HG03442 (cell line): ENCODE measurements around the gene SYCE1.
"Not testable (repeated sequence)": the region's sequence is repeated elsewhere in the genome, so short reads cannot be mapped to it uniquely, and the experiment has no call there.

Source experiments
- ATAC-seq: cut with Tn5 transposase; IDR thresholded peaks from one replicate; pipeline ENCODE4 v1.9.1; 2021; ENCODE audit warnings: mild to moderate bottlenecking, moderate library complexity; ENCODE audit not compliant: unreplicated experiment

The SYCE1 gene

GRCh38 chr10:133565441-133566294, at the start of gene SYCE1:
TSS of gene SYCE1 (minus strand) at chr10:133565583. CDS start at chr10:133565529, 54 bp downstream.
- ATAC-seq: no peak

- no peak for ATAC-seq
These were observed 49.6 kb upstream of the SYCE1 start for GRCh38 chr10:133614830-133615580.

GRCh38 chr10:133613699-133614098, 48.3 kb upstream of the SYCE1 start:
- no peak for ATAC-seq

GRCh38 chr10:133611079-133611478, 45.7 kb upstream of the SYCE1 start:
- ATAC-seq: no peak

DNA sequence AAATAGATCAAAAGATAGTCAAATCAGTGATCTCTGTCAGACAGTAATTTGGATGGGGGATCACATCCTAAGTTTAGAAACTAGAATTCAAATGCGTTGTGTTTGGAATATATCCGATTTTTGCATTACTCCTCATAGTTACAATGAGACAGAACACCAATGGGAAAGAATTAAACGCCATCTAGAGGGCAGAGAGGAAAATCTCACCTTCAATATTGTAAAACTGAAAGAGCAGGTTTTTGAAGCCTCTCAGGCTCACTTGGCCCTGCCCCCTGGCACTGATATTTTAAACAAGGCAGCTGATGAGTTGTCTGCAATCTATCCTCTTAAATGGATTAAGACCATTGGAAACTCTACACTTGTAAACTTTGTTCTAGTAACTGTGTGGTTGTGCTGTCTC, 43.5 kb upstream of the SYCE1 start:
- ATAC-seq: no peak

DNA sequence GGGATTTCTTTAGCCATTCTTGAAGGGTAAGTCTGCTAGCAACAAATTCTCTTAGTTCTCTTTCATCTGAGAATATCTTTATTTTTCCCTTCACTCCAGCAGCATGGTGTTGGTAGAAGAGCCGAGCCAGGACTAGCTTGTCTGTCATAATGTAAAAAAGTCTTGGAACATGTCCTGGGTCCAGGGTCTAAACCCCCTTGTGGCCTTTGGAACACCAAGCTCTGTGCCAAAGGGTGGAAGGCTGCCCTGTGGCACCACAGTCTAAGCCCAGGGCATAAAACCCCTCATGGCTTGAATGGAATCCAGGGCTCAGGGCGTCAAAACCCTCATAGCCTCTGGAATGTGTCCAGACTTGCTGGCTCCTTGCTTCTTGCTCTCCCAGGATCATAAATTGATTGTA, 38.1 kb upstream of the SYCE1 start:
- ATAC-seq: not testable (repeated sequence)

GRCh38 chr10:133600657-133601056, 35.3 kb upstream of the SYCE1 start:
- no peak for ATAC-seq

DNA sequence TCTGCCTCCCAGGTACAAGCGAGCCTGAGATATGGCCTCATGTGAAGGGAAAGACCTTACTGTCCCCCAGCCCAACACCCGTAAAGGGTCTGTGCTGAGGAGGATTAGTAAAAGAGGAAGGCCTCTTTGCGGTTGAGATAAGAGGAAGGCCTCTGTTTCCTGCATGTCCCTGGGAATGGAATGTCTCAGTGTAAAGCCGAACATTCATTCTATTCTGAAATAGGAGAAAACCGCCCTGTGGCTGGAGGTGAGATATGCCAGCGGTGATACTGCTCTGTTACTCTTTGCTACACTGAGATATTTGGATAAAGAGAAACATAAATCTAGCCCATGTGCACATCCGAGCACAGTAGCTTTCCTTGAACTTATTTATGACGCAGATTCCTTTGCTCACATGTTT, 34.5 kb upstream of the SYCE1 start:
- ATAC-seq: not testable (repeated sequence)

- no peak for ATAC-seq
These were observed 27.3 kb upstream of the SYCE1 start for GRCh38 chr10:133592716-133593115.

GRCh38 chr10:133590970-133591359, 25.6 kb upstream of the SYCE1 start:
- ATAC-seq: no peak

DNA sequence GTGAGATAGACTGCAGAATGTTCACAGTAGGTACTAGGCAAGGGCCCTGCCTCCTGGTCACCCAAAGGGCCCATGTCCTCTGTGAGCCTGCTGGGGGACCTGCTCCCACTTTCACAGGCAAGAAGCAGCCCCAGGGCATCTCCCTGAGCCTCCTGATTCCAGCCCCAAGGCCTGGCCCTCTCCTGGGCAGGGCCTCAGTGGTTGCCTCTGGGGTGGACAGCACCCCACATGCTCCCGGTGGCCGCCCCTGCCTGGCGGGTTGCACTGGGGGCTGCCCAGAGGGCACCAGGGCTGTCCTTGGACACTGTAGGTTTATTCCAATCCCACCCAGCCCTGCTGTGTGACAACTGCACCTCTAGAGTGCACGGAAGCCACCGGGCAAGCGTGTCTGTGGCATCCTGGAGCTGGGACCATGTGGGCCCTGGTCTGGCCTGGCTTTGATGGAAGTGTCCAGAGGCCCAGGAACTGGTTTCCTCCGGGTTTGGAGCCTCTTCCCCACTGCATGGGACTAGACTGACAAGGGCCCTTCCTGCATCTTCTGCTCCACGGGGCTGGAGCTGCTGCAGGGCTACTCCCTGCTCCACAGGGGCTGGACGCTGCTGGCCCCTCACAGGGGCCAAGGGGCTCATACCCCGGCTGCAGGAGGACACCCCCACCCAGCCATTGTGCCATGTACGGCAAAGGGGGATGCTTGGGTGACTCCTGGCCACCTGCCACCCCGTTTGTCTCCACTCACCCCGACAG, 25.0 kb upstream of the SYCE1 start:
- no peak for ATAC-seq

GRCh38 chr10:133577037-133577436, 11.7 kb upstream of the SYCE1 start:
- ATAC-seq: not testable (repeated sequence)

DNA sequence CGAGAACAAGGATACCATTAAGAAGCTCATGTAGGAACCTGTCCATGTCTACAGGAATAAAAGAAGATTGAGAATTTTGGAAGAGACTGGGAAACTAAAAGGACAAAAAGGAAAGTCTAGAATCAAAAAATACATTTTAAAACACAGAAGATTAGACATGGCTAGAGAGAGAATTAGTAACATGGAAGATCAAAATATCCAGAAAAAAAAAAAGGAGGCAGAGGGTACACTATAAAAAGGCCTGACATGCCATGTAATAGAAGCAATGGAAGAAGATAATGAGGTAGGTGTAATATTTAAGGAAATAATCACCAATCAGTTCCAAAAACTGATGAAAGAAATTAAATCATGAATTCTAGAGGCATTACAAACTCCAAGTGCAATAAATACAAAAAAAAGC, 8.1 kb upstream of the SYCE1 start:
- not testable (repeated sequence) for ATAC-seq

DNA sequence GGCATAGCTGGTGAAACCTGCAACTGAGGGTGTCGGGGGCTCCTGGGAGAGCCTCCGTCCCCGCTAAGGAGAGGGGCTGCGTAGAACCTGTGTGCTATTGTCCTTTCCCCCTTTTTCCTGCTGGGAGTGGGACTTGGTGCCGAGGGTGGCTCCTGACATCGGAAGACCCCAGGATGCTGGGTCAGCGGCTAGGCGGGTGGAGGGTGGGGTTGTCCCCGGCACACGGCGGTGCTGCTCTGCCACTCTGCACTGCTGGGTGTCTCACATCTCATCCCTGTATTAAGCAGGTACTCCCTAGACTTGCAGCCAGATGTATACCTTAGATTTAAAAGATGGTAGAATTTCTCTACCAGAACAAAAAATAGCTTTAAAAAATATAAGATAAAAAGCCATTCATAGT, 6.7 kb upstream of the SYCE1 start:
- ATAC-seq: not testable (repeated sequence)

- ATAC-seq: not testable (repeated sequence)
These were observed 4.4 kb upstream of the SYCE1 start for GRCh38 chr10:133569801-133570200.

GRCh38 chr10:133568831-133569527, 3.6 kb upstream of the SYCE1 start:
- not testable (repeated sequence) for ATAC-seq

GRCh38 chr10:133568287-133568614, 2.9 kb upstream of the SYCE1 start:
- no peak for ATAC-seq

GRCh38 chr10:133567609-133568286, 2.4 kb upstream of the SYCE1 start:
- no peak for ATAC-seq

DNA sequence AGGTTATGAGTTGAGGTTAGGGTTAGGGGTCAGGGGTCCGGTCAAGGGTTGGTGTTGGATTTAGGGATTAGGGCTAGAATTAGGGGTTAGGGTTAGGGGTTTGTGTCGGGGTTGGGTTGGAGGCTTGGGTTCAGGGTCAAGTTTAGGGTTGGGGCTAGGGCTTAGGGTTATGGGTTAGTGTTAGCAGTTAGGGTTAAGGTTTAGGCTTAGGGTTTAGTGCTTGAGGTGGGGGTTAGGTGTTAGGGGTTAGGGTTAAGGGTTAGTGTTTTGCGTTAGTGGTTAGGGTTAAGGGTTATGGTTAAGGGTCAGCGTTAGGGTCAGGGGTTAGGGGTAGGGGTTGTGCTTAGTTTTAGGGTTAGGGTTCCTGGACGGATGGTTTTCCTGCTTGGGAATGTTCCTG, 1.7 kb upstream of the SYCE1 start:
- ATAC-seq: no peak

DNA sequence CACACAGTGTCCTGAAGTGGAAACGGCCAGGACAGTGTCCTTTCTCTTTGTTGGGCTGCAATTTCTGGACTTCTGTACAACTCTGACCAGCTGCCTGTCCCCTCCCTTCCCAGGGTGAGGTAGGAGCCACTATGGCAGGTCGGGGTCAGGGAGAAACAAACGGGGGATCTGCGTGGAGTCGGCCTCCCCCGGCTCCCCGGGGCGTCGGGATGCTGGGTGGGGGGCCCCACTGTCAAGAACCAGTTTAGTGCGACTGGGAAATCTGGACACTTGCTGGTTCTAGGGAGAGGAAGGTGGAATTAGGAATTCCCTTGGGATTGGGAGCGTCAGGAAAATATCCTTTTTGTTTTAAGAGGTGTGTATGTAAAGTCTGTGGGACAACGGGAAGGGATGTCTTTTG, 567 bp downstream of the SYCE1 start:
- ATAC-seq: no peak
